ENCODE data around the gene CALR. TPM values are rescaled to one million over a fixed set of nuclear protein-coding genes. Genes with fewer than 3 reads are reported as not detected.

CALR gene
- total RNA-seq, 1 experiment from 2014 or later, result 1,088 TPM

- TF ChIP-seq, protein P1, sequence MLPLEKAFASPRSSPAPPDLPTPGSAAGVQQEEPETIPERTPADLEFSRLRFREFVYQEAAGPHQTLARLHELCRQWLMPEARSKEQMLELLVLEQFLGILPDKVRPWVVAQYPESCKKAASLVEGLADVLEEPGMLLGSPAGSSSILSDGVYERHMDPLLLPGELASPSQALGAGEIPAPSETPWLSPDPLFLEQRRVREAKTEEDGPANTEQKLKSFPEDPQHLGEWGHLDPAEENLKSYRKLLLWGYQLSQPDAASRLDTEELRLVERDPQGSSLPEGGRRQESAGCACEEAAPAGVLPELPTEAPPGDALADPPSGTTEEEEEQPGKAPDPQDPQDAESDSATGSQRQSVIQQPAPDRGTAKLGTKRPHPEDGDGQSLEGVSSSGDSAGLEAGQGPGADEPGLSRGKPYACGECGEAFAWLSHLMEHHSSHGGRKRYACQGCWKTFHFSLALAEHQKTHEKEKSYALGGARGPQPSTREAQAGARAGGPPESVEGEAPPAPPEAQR (CRISPR knock-in tag; IDR thresholded peaks at IDR 0.05), result no peak
- TF ChIP-seq RORB (CRISPR knock-in tag; IDR thresholded peaks at IDR 0.05) (no peak), ZNF532 (CRISPR knock-in tag; IDR thresholded peaks at IDR 0.05; ENCODE audit: borderline replicate concordance) (no peak), OVOL2 (CRISPR knock-in tag; IDR thresholded peaks at IDR 0.05; ENCODE audit: borderline replicate concordance) (no peak), ATF2 (CRISPR knock-in tag; IDR thresholded peaks at IDR 0.05; ENCODE audit: borderline replicate concordance, low read depth) (no peak)
- TF ChIP-seq, protein P2, sequence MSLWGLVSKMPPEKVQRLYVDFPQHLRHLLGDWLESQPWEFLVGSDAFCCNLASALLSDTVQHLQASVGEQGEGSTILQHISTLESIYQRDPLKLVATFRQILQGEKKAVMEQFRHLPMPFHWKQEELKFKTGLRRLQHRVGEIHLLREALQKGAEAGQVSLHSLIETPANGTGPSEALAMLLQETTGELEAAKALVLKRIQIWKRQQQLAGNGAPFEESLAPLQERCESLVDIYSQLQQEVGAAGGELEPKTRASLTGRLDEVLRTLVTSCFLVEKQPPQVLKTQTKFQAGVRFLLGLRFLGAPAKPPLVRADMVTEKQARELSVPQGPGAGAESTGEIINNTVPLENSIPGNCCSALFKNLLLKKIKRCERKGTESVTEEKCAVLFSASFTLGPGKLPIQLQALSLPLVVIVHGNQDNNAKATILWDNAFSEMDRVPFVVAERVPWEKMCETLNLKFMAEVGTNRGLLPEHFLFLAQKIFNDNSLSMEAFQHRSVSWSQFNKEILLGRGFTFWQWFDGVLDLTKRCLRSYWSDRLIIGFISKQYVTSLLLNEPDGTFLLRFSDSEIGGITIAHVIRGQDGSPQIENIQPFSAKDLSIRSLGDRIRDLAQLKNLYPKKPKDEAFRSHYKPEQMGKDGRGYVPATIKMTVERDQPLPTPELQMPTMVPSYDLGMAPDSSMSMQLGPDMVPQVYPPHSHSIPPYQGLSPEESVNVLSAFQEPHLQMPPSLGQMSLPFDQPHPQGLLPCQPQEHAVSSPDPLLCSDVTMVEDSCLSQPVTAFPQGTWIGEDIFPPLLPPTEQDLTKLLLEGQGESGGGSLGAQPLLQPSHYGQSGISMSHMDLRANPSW (CRISPR knock-in tag; conservative IDR thresholded peaks at IDR 0.05; ENCODE audit: low read depth), result no peak
Observed at GRCh38 chr19:12965017-12965811, 26.8 kb downstream of the CALR start (continued).

DNA sequence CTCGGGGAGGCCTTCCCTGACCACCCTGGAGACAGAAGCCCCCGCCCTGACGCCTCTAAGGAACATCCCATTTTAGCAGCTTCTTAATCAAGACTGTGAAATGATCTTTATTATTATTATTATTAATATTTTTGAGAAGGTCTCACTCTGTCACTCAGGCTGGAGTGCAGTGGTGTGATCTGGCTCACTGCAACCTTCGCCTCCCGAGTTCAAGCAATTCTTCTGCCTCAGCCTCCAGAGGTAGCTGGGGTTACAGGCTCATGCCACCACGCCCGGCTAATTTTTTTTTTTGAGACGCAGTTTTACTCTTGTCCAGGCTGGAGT is 27.4 kb downstream of the CALR start:
- H3K36me3 Mint-ChIP-seq, result no peaks in the 10 kb centered on the region
- H3K27me3 Mint-ChIP-seq (ENCODE audit: low read depth), result peaks cover 14% of the 10 kb centered on the region
- H3K4me3 Mint-ChIP-seq, result peak overlapping the region; percentile 71
- no peak for ATAC-seq
- peak overlapping the region; percentile 65; the same call in 1 of the 2 replicates for H3K27ac Mint-ChIP-seq
- 0 out of 2 replicates have a peak, but pooled peaks cover 5% of the 10 kb centered on the region for H3K4me1 Mint-ChIP-seq
- ChIA-PET CTCF (interaction anchor here (0.5 to 5.1 kb wide), 84 partner anchors 10 to 1507 kb away, joined by 3 to 197 read pairs (median 7); partner anchors contain the start of genes CALR, DNASE2, FARSA and GADD45GIP1), POLR2A (interaction anchor here (0.6 to 1.8 kb wide), 13 partner anchors 9 to 174 kb away, joined by 3 to 14 read pairs (median 4); partner anchors contain the start of genes DNASE2, GCDH and JUNB)
- TF ChIP-seq AR (CRISPR knock-in tag; IDR thresholded peaks at IDR 0.05), result no peak
- TF ChIP-seq, protein P3, sequence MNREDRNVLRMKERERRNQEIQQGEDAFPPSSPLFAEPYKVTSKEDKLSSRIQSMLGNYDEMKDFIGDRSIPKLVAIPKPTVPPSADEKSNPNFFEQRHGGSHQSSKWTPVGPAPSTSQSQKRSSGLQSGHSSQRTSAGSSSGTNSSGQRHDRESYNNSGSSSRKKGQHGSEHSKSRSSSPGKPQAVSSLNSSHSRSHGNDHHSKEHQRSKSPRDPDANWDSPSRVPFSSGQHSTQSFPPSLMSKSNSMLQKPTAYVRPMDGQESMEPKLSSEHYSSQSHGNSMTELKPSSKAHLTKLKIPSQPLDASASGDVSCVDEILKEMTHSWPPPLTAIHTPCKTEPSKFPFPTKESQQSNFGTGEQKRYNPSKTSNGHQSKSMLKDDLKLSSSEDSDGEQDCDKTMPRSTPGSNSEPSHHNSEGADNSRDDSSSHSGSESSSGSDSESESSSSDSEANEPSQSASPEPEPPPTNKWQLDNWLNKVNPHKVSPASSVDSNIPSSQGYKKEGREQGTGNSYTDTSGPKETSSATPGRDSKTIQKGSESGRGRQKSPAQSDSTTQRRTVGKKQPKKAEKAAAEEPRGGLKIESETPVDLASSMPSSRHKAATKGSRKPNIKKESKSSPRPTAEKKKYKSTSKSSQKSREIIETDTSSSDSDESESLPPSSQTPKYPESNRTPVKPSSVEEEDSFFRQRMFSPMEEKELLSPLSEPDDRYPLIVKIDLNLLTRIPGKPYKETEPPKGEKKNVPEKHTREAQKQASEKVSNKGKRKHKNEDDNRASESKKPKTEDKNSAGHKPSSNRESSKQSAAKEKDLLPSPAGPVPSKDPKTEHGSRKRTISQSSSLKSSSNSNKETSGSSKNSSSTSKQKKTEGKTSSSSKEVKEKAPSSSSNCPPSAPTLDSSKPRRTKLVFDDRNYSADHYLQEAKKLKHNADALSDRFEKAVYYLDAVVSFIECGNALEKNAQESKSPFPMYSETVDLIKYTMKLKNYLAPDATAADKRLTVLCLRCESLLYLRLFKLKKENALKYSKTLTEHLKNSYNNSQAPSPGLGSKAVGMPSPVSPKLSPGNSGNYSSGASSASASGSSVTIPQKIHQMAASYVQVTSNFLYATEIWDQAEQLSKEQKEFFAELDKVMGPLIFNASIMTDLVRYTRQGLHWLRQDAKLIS (CRISPR knock-in tag; IDR thresholded peaks at IDR 0.05; ENCODE audit: borderline replicate concordance), result no peak
- DNase-seq (ENCODE audit: low spot score), result no peak
- H3K9me3 Mint-ChIP-seq, result no peaks in the 10 kb centered on the region
